Stimulated activated naive CD8-positive, alpha-beta T cell treated with anti-CD3 and anti-CD28 coated beads, Interleukin-15, amount 100 ng/mL, for 72 hours (primary cell): Measurements from ENCODE around the gene AKT2.
A peak's percentile ranks its signal among the peaks of the same experiment; 100 is the strongest.

ENCODE experiments used
- ATAC-seq: fragments of 150-1000 bp; cut with Tn5 transposase; 2 replicates; pipeline ENCODE4 v1.10.0; 2021; ENCODE audit warnings: mild to moderate bottlenecking, moderate library complexity
- DNase-seq, 2 donors: peaks; one replicate each; pipeline ENCODE4 v3.0.0; 2021 to 2022
- H3K27ac Mint-ChIP-seq, 2 donors: one replicate each; pipeline ENCODE4 v1.8.0; 2022; ENCODE audit warnings: mild to moderate bottlenecking in 2 of 2, mixed read lengths in 2 of 2, moderate library complexity in 2 of 2
- H3K27me3 Mint-ChIP-seq: one replicate; pipeline ENCODE4 v1.8.0; 2022; ENCODE audit warnings: mixed read lengths
- H3K4me1 Mint-ChIP-seq: one replicate; pipeline ENCODE4 v1.8.0; 2022; ENCODE audit warnings: mild to moderate bottlenecking, mixed read lengths
- H3K4me3 Mint-ChIP-seq, 2 donors: one replicate each; pipeline ENCODE4 v1.8.0; 2022; ENCODE audit warnings: mild to moderate bottlenecking in 2 of 2, mixed read lengths in 2 of 2, moderate library complexity in 1 of 2
- H3K9me3 Mint-ChIP-seq, 2 donors: one replicate each; pipeline ENCODE4 v1.8.0; 2022; ENCODE audit warnings: mixed read lengths in 2 of 2

The AKT2 gene

DNA sequence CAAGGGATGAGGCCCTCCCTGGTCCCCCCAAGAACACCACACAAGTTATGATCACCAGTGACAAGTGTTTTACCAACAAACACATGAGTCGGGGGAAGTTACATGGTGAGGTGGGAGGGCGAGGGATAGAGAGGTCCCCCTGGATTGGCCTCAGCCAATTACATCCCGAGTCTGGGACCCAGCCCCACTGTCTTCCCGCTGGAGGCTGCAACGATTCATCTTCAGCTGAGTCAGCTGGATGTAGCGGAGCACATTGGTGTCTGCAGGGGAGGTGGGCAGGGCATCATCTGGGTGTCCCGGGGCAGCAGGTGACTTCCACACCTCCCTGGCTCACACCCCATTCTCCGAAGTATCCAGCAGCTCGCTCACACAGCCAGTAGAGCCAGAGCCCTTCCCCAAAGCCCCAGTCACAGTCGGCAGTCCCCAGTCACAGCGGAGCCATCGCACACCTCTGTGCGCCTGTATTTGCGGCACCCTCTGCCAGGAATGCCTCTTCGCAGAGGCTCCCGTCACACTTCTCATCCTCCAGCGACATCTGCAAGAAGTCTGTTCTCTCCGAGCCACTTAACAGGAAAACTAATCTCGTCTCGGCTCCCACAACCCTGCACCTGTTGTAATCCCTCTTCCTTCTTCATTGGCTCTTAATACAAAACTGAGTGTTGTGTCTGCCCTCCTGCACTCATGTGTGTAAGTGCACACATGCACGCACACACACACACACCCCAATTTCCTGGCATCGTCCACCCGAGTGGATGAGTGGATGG is 69.0 kb downstream of the AKT2 start:
- Mint-ChIP-seq H3K4me3 (no peak overlapping the region), H3K4me1 (peaks cover 34% of the 10 kb centered on the region), H3K27me3 (peaks cover 51% of the 10 kb centered on the region), H3K27ac (peak overlapping the region in 1 of 2 donors; percentile 61), H3K9me3 (no peaks in the 10 kb centered on the region)
- no peak for ATAC-seq
- DNase-seq, result no peak

DNA sequence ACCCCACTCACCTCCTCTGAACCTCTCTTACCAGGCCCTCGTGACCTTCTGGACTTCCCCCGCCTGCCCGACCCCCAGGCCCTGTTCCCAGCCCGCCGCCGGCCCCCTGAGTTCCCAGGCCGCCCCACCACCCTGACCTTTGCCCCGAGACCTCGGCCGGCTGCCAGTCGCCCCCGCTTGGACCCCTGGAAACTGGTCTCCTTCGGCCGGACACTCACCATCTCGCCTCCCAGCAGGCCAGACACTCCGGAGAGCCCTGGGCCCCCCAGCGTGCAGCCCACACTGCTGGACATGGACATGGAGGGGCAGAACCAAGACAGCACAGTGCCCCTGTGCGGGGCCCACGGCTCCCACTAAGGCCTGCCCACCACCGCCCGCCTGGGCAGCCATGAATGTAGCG is 70.2 kb downstream of the AKT2 start:
- ATAC-seq, result peak; percentile 18

GRCh38 chr19:40213882-40214570 is 71.1 kb downstream of the AKT2 start:
- Mint-ChIP-seq H3K4me3 (no peak overlapping the region), H3K9me3 (no peaks in the 10 kb centered on the region), H3K27ac (no peak overlapping the region), H3K4me1 (peaks cover 21% of the 10 kb centered on the region), H3K27me3 (peaks cover 33% of the 10 kb centered on the region)
- no peak for DNase-seq
- ATAC-seq, result peak; percentile 14

More for the DNA sequence above, 70.2 kb downstream of the AKT2 start:
- DNase-seq, result no peak
- H3K4me1 Mint-ChIP-seq, result peaks cover 29% of the 10 kb centered on the region
- no peak overlapping the region for H3K4me3 Mint-ChIP-seq
- no peak overlapping the region for H3K27ac Mint-ChIP-seq
- H3K9me3 Mint-ChIP-seq, result no peaks in the 10 kb centered on the region
- peaks cover 42% of the 10 kb centered on the region for H3K27me3 Mint-ChIP-seq

DNA sequence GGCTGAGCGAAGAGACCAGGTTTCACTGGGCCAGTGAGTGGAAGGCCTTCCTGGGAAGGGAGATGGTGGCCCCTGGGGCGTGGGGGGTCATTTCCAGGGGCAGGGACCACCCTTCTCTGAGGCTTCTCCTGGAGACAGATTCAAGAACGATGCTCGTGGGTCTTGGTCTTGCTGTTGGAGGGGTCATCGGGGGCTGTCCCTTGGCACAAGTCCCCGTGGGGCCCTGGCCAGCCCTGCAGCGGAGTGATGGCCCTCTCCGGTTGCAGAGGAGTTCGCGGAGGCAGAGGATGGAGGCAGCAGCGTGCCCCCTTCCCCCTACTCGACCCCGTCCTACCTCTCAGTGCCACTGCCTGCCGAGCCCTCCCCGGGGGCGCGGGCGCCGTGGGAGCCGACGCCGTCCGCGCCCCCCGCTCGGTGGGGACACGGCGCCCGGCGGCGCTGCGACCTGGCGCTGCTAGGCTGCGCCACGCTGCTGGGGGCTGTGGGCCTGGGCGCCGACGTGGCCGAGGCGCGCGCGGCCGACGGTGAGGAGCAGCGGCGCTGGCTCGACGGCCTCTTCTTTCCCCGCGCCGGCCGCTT is 71.8 kb downstream of the AKT2 start:
- peak; percentile 31 for ATAC-seq
- H3K27ac Mint-ChIP-seq, result peak overlapping the region in 1 of 2 donors; percentile 83
- H3K4me3 Mint-ChIP-seq, result no peak overlapping the region
- peaks cover 17% of the 10 kb centered on the region for H3K4me1 Mint-ChIP-seq
- DNase-seq, result no peak
- H3K27me3 Mint-ChIP-seq, result peaks cover 26% of the 10 kb centered on the region
- H3K9me3 Mint-ChIP-seq, result no peaks in the 10 kb centered on the region

DNA sequence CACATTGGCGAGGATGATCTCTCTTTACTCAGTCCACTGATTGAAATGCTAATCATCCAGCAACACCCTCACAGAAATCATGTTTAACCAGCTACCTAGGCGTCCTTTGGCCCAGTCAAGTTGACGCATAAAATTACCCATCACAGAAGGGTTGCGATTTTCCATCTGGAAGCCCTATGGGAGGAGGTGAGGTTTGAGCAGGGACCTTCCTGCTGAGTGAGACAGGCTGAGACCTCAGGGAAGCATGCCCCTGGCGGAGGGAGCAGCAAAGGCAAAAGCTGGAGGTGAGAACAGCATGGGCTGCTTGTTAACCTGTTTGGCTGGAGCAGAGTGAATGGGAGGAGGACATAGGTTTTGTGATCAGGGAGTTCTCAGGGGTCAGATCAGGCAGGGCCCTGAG is 74.3 kb downstream of the AKT2 start:
- ATAC-seq (no peak), DNase-seq (no peak)
- no peak overlapping the region for H3K4me3 Mint-ChIP-seq
- peaks cover 2% of the 10 kb centered on the region for H3K27me3 Mint-ChIP-seq
- no peak overlapping the region for H3K27ac Mint-ChIP-seq
- no peaks in the 10 kb centered on the region for H3K9me3 Mint-ChIP-seq
- H3K4me1 Mint-ChIP-seq, result no peaks in the 10 kb centered on the region

- no peak overlapping the region for H3K4me3 Mint-ChIP-seq
- H3K9me3 Mint-ChIP-seq, result no peaks in the 10 kb centered on the region
- ATAC-seq (no peak), DNase-seq (no peak)
- no peak overlapping the region for H3K27ac Mint-ChIP-seq
- no peaks in the 10 kb centered on the region for H3K4me1 Mint-ChIP-seq
- no peaks in the 10 kb centered on the region for H3K27me3 Mint-ChIP-seq
Measured at GRCh38 chr19:40208602-40209001, 76.5 kb downstream of the AKT2 start.

GRCh38 chr19:40205760-40206159 is 79.4 kb downstream of the AKT2 start:
- H3K27me3 Mint-ChIP-seq, result no peaks in the 10 kb centered on the region

DNA sequence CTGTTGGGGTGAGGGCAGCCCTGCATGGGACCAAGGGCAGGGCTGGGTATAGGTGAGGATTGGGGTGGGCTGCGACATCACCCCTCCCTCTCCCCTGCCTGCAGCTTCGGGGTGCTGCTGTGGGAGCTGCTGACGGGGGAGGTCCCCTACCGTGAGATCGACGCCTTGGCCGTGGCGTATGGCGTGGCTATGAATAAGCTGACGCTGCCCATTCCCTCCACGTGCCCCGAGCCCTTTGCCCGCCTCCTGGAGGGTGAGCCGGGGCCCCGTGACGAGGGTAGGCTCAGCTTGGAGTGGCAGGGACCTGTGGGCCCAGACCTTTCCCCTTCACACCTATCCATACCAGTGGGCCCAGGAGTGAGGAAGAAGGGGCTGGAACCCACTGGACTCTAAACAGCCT is 80.8 kb downstream of the AKT2 start:
- no peak overlapping the region for H3K27ac Mint-ChIP-seq
- DNase-seq, result no peak
- H3K4me3 Mint-ChIP-seq, result no peak overlapping the region
- no peaks in the 10 kb centered on the region for H3K27me3 Mint-ChIP-seq
- no peaks in the 10 kb centered on the region for H3K4me1 Mint-ChIP-seq
- no peak for ATAC-seq
- H3K9me3 Mint-ChIP-seq, result no peaks in the 10 kb centered on the region

More at GRCh38 chr19:40205760-40206159, 79.4 kb downstream of the AKT2 start:
- no peaks in the 10 kb centered on the region for H3K9me3 Mint-ChIP-seq
- H3K4me1 Mint-ChIP-seq, result no peaks in the 10 kb centered on the region
- H3K27ac Mint-ChIP-seq, result no peak overlapping the region
- no peak overlapping the region for H3K4me3 Mint-ChIP-seq
- ATAC-seq (no peak), DNase-seq (no peak)

GRCh38 chr19:40200341-40201099 is 84.6 kb downstream of the AKT2 start:
- Mint-ChIP-seq H3K27me3 (no peaks in the 10 kb centered on the region), H3K9me3 (no peaks in the 10 kb centered on the region), H3K4me3 (no peak overlapping the region), H3K4me1 (peaks cover 5% of the 10 kb centered on the region), H3K27ac (no peak overlapping the region)
- no peak for ATAC-seq
- no peak for DNase-seq

- no peak for ATAC-seq
- H3K4me3 Mint-ChIP-seq, result no peak overlapping the region
Measured at GRCh38 chr19:40198272-40198990, 86.7 kb downstream of the AKT2 start.

DNA sequence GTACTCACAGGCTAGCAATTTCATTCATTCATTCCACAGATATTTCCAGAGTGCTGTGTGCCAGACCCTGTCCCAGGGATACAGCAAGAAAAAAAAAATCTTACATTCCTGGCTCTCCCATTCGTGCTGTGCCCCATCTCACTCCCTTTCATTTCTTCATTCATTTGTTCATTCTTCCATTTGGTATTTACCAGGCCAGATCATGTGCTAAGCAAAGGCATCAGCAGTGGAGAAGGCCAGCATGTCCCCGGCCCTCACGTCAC is 91.6 kb downstream of the AKT2 start:
- Mint-ChIP-seq H3K4me3 (no peak overlapping the region), H3K27ac (no peak overlapping the region)

More at GRCh38 chr19:40198272-40198990, 86.7 kb downstream of the AKT2 start:
- H3K4me1 Mint-ChIP-seq, result peaks cover 13% of the 10 kb centered on the region
- no peaks in the 10 kb centered on the region for H3K27me3 Mint-ChIP-seq
- DNase-seq, result no peak
- H3K27ac Mint-ChIP-seq, result no peak overlapping the region
- H3K9me3 Mint-ChIP-seq, result no peaks in the 10 kb centered on the region

DNA sequence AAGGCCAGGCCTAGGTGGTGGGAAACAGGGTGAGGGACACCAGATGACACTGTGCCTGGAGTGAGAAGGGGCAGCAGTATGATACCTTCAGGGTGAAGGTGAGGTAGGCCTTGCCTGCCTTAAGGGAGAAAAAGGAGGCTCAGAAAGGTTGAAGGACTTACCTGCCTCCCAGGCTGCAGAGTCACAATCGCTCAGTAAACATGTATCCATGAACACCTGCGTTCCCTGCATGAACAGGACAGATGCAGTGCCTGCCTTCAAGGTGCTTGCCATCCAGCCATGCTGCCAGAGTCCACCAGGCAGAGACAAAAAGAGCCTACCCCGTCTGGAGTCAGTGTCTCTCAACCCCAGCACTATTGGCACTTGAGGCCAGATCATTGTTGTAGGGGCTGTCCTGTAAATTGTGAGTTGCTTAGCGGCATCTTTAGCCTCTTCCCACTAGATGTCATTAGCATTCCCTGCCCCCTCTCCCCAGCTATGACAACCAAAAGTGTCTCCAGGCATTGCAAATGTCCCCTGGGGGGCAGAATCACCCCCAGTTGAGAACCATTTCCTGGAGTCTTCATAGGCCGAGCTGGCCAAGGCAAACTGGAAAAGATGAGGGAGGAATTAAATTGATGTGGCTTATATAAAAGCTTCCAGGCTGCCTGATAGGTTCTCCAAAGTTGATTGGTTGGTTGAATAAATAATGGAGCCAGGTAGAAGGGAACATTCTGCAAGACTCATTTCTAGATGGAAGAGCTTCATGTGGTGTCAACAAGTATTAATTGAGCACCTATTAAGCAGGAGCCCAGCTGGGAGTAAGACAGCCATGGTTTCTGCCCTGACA is 92.2 kb downstream of the AKT2 start:
- Mint-ChIP-seq H3K27me3 (no peaks in the 10 kb centered on the region), H3K9me3 (no peaks in the 10 kb centered on the region), H3K27ac (no peak overlapping the region), H3K4me3 (peak overlapping the region; percentile 65 to 75), H3K4me1 (peaks cover 38% of the 10 kb centered on the region)
- no peak for DNase-seq
- no peak for ATAC-seq

More for the DNA sequence above, 91.6 kb downstream of the AKT2 start:
- no peak for ATAC-seq
- H3K9me3 Mint-ChIP-seq, result no peaks in the 10 kb centered on the region
- no peak for DNase-seq
- H3K4me1 Mint-ChIP-seq, result peaks cover 39% of the 10 kb centered on the region
- H3K27me3 Mint-ChIP-seq, result no peaks in the 10 kb centered on the region

GRCh38 chr19:40191836-40192646 is 93.1 kb downstream of the AKT2 start:
- DNase-seq (peak; percentile 32 to 34), ATAC-seq (peak; percentile 29)
- Mint-ChIP-seq H3K27ac (peak overlapping the region in 1 of 2 donors; percentile 34), H3K4me1 (peaks cover 34% of the 10 kb centered on the region), H3K4me3 (peak overlapping the region; percentile 65 to 75), H3K27me3 (no peaks in the 10 kb centered on the region), H3K9me3 (no peaks in the 10 kb centered on the region)
